CD4-positive, alpha-beta T cell (primary cell): ENCODE results near the gene RIOK1. TPM values are rescaled to one million over a fixed set of nuclear protein-coding genes. Genes with fewer than 3 reads are reported as not detected.

Source experiments
- ATAC-seq: fragments of 200-7000 bp; cut with Tn5 transposase; one replicate; pipeline ENCODE4 v1.10.0; 2022; ENCODE audit warnings: mild to moderate bottlenecking; ENCODE audit not compliant: poor library complexity
- CTCF ChIA-PET: fragments of 350-600 bp; sonication (Branson Sonifier 250); formaldehyde crosslinking; loops from one replicate; lab custom pipeline; 2021; ENCODE audit warnings: antibody characterized with exemption, inconsistent platforms; lab: Charles Lee
- POLR2A ChIA-PET: fragments of 350-600 bp; sonication (Branson Sonifier 250); formaldehyde crosslinking; loops from one replicate; lab custom pipeline; 2021; ENCODE audit warnings: antibody characterized with exemption, inconsistent platforms; lab: Charles Lee
- DNase-seq, 14 experiments: peaks; one replicate each; pipeline ENCODE4 v3.0.0-alpha.2; 2013 to 2020; ENCODE audit warnings: mixed read lengths in 2 of 14
- H3K27ac ChIP-seq, 2 donors: one replicate each; pipeline versions ENCODE4 v1.5.1 to v1.7.0; 2013; ENCODE audit warnings: low read length in 2 of 2, low read depth in 1 of 2, mild to moderate bottlenecking in 1 of 2
- H3K27me3 ChIP-seq, 2 experiments: 1 replicate in 1 of 2; 2 replicates in 1 of 2; pipeline versions ENCODE4 v1.6.1 to v1.7.0; 2013; ENCODE audit warnings: low read length in 2 of 2, control low read depth in 1 of 2, mild to moderate bottlenecking in 1 of 2, moderate library complexity in 1 of 2; ENCODE audit not compliant: insufficient read depth in 2 of 2, control insufficient read depth in 1 of 2
- H3K36me3 ChIP-seq: one replicate; pipeline ENCODE4 v1.6.1; 2013; ENCODE audit warnings: low read length, control low read depth; ENCODE audit not compliant: insufficient read depth
- H3K4me1 ChIP-seq: one replicate; pipeline ENCODE4 v1.6.1; 2013; ENCODE audit warnings: low read length, control low read depth; ENCODE audit not compliant: insufficient read depth
- H3K4me3 ChIP-seq: one replicate; pipeline ENCODE4 v1.5.1; 2013; ENCODE audit warnings: mild to moderate bottlenecking, low read length, moderate library complexity
- H3K9me3 ChIP-seq, 2 experiments: 1 replicate in 1 of 2; 2 replicates in 1 of 2; pipeline versions ENCODE4 v1.6.1 to v1.7.0; 2013; ENCODE audit warnings: low read length in 2 of 2, mild to moderate bottlenecking in 2 of 2, control low read depth in 1 of 2, moderate library complexity in 1 of 2; ENCODE audit not compliant: control insufficient read depth in 1 of 2, insufficient read depth in 1 of 2
- H3K27ac Mint-ChIP-seq: one replicate; pipeline ENCODE4 v1.8.0; 2020; ENCODE audit warnings: mixed read lengths
- H3K27me3 Mint-ChIP-seq: one replicate; pipeline ENCODE4 v1.8.0; 2021; ENCODE audit warnings: mixed read lengths
- H3K36me3 Mint-ChIP-seq: one replicate; pipeline ENCODE4 v1.8.0; 2021; ENCODE audit warnings: low read depth, mixed read lengths
- H3K4me1 Mint-ChIP-seq: one replicate; pipeline ENCODE4 v1.8.0; 2021; ENCODE audit warnings: low read depth, mixed read lengths
- H3K4me3 Mint-ChIP-seq: one replicate; pipeline ENCODE4 v1.8.0; 2020; ENCODE audit warnings: mild to moderate bottlenecking, mixed read lengths
- H3K9me3 Mint-ChIP-seq: one replicate; pipeline ENCODE4 v1.8.0; 2020; ENCODE audit warnings: mixed read lengths
- CTCF ChIP-seq: fragments of 200-600 bp; IDR thresholded peaks from one replicate; pipeline ENCODE4 v1.8.0; 2022; ENCODE audit warnings: antibody characterized with exemption, mild to moderate bottlenecking
- intact Hi-C, 2 experiments: fragments of 100-400 bp; cut with DNase I in 1 of 2; cut with micrococcal nuclease in 1 of 2; formaldehyde crosslinking; loops; one replicate each; pipeline versions ENCODE4 v1.15.1 to v1.9.0; 2023 to 2025; cut with DNase I, micrococcal nuclease
- total RNA-seq, 174 experiments: library from RNA in 2 of 174; stranded (reverse) in 2 of 174; gene quantifications; one replicate each; pipeline ENCODE4 v1.2.3 and lab custom pipeline; 2021 to 2026

The RIOK1 gene
- total RNA-seq, 2 experiments from 2014 or later = 25.5 to 28.1 TPM

- H3K36me3 Mint-ChIP-seq = peaks cover 93% of the 10 kb centered on the region
Measured at GRCh38 chr6:7406743-7407142, 17.1 kb downstream of the RIOK1 start.

GRCh38 chr6:7409740-7410139, 20.1 kb downstream of the RIOK1 start:
- Histone ChIP-seq H3K4me1 (no peaks in the 10 kb centered on the region), H3K27me3 (no peaks in the 10 kb centered on the region), H3K4me3 (no peak overlapping the region), H3K9me3 (no peaks in the 10 kb centered on the region), H3K27ac (no peak overlapping the region), H3K36me3 (peaks cover 84% of the 10 kb centered on the region)
- DNase-seq (no peak), ATAC-seq (no peak)
- intact Hi-C loops = loop anchor here in 1 of 2 experiments (10.0 kb wide), 1 partner anchor 205 kb away; no protein-coding TSS in a partner anchor
- Mint-ChIP-seq H3K4me1 (no peaks in the 10 kb centered on the region), H3K36me3 (peaks cover 90% of the 10 kb centered on the region), H3K9me3 (no peaks in the 10 kb centered on the region), H3K27me3 (no peaks in the 10 kb centered on the region), H3K27ac (no peak overlapping the region), H3K4me3 (no peak overlapping the region)
- TF ChIP-seq CTCF = no peak
- ChIA-PET CTCF (no interaction called here), POLR2A (no interaction called here)

More at GRCh38 chr6:7406743-7407142, 17.1 kb downstream of the RIOK1 start:
- H3K27ac ChIP-seq = no peak overlapping the region
- no peak overlapping the region for H3K4me3 ChIP-seq
- no peak for ATAC-seq
- ChIA-PET POLR2A (no interaction called here), CTCF (no interaction called here)
- intact Hi-C loops = loop anchor here in 1 of 2 experiments (10.0 kb wide), 1 partner anchor 208 kb away; no protein-coding TSS in a partner anchor
- H3K27me3 ChIP-seq = no peaks in the 10 kb centered on the region
- Mint-ChIP-seq H3K4me3 (no peak overlapping the region), H3K27ac (no peak overlapping the region), H3K4me1 (no peaks in the 10 kb centered on the region), H3K27me3 (no peaks in the 10 kb centered on the region), H3K9me3 (no peaks in the 10 kb centered on the region)
- peaks cover 93% of the 10 kb centered on the region for H3K36me3 ChIP-seq
- TF ChIP-seq CTCF = no peak
- H3K4me1 ChIP-seq = no peaks in the 10 kb centered on the region
- H3K9me3 ChIP-seq = no peaks in the 10 kb centered on the region
- no peak for DNase-seq

GRCh38 chr6:7410851-7411250, 21.2 kb downstream of the RIOK1 start:
- ChIA-PET POLR2A (no interaction called here), CTCF (interaction anchor here (1.2 kb wide), 1 partner anchor 11 kb away, joined by 3 read pairs; no protein-coding TSS in a partner anchor)
- DNase-seq (no peak), ATAC-seq (no peak)
- Histone ChIP-seq H3K27me3 (no peaks in the 10 kb centered on the region), H3K4me3 (no peak overlapping the region), H3K36me3 (peaks cover 84% of the 10 kb centered on the region), H3K4me1 (no peaks in the 10 kb centered on the region), H3K27ac (no peak overlapping the region), H3K9me3 (no peaks in the 10 kb centered on the region)
- Mint-ChIP-seq H3K27me3 (no peaks in the 10 kb centered on the region), H3K4me3 (no peak overlapping the region), H3K27ac (no peak overlapping the region), H3K36me3 (peaks cover 90% of the 10 kb centered on the region), H3K4me1 (no peaks in the 10 kb centered on the region), H3K9me3 (no peaks in the 10 kb centered on the region)
- TF ChIP-seq CTCF = no peak
- intact Hi-C loops = no loop called here
